Activated CD4-positive, alpha-beta T cell treated with anti-CD3 and anti-CD28 coated beads, Interleukin-10, Interleukin-2, amounts not matched to agents 100 ng/mL and 50 ng/mL, durations not matched to agents 16 hours and 8 hours (primary cell): ENCODE results near the gene TIE1.

ENCODE experiments used
- DNase-seq: peaks from one replicate; pipeline ENCODE4 v3.0.0-alpha.2; 2020

Gene TIE1

DNA sequence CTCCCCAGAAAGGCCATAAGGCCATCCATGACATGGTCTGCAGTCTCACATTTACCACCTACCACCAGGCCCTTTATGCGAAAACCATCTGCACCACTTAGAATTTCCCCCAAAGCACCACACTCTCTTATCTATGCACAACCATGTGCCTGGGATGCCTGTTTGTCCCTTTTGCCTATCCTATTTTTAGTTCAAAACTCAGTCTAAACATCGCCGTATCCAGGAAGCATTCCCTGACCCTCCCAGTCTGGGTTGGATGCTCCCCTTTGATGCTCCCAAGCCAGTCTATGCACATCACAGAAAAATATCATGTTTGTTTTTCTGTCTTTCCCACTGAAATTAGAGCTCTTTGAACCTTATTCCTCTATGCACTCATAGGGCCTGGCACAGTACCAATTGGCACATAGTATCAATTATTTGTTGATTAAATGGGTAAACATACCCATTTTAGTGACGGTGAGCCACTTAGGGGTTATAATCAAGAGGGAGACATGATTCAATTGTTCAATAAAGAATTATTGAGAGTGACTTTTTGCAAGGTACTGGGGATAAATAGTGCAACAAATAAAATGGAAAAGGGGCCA is 43.6 kb downstream of the TIE1 start:
- DNase-seq = no peak

DNA sequence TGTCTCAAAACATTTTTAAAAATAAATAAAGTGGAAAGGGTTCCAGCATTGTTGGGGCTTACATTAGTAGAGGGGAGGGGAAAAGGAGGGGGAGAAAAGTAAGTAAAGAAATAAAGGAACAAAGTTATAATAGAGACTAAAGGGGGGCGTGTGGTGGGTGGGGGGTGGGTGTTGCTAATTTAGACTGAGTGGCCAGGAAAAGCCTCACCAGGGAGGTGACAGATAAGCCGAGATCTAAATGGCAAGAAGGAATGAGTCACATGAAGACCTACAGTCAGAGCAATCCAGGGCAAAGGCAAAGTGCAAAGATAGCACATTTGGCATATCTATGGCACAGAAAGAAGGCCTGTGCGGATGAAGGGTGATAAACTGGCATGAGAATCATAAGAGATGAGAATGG is 44.3 kb downstream of the TIE1 start:
- DNase-seq = no peak

GRCh38 chr1:43346636-43347035 is 45.9 kb downstream of the TIE1 start:
- no peak for DNase-seq

GRCh38 chr1:43348343-43348808 is 47.6 kb downstream of the TIE1 start:
- no peak for DNase-seq

GRCh38 chr1:43348809-43349593 is 48.2 kb downstream of the TIE1 start:
- DNase-seq = peak; percentile 58

DNA sequence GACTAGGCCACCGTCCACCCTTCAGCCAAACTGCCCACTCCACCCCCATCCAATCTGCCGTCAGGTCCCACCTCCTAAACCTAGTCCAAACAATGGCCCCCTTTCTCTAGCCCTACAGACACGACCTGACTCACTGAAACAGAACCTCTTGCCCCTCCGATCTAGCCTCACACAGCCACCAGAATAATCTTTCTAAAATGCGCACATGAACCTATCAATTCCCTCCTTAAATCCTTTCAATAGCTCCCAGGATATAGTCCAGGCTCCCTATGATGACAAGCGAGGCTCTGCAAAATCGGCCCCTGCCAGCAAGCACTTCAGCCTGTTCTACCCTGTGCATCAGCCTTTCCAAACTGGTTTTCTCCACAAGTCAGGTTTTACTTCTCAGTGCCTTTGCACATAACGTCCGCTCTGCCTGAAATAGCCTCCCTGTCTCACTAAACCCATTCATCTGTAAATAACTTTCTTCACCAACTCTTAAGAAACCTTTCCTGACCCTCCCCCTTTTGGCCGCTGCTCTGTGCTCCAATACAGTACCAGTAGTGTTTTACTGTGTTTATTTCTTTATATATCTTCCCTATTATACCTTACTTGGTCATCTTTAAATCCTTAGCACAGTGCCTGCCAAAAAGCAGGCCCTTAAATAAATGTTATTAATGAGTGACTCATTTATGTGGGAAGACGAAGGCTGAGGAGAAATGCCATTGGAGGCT is 49.0 kb downstream of the TIE1 start:
- DNase-seq = no peak

DNA sequence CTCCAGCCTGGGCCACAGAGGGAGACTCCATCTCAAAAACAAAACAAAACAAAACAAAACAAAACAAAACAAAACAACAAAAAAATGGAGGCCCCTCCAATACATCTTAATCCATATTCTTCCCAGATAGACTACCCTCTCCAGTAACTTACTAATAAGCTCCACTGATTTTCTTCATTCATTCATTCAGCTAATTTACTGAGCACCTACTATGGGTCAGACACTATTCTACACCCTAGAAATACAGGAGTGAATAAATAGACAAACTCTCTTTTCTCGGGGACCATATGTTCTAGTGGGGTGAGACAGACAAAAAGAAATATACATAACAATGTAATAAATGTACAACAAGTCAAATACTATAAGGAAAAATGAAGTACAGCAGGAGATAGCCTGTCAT is 50.2 kb downstream of the TIE1 start:
- DNase-seq = no peak

DNA sequence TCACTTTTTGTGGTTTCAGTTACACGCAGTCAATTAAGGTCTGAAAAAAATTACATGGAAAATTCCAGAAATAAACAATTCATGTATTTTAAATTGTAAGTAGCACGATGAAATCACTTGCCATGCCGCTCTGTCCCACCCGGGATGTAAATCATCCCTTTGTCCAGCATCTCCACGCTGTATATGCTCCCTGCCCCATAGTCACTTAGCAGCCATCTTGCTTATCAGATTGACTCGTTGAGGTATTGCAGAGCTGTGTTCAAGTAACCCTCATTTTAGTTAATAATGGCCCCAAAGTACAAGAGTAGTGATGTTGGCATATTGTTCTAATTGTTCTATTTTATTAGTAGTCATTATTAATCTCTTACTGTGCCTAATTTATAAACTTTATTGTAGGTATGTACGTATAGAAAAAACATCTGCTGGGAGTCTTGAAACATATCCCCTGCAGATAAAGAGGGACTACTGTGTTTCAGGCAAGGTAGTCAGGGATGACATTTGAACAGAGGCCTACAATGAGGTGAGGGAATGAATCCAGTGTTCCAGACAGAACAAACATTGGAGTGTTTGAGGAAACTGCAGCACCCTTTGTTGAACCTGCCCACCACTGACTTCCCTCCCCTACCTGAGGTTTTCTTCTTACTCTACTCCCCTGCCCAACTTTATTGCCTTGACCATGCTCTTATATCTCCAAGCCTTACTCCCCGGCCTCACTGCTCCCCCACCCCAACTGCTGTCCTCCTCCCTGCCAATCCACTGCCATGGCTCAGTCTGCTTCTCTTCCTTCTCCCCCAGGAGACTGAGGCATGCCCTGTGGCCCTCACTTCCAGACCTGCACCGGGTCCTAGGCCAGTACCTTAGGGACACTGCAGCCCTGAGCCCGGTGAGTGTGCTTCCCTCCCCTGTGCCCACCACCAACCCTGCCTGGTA is 50.9 kb downstream of the TIE1 start:
- DNase-seq = no peak

GRCh38 chr1:43352351-43352705 is 51.5 kb downstream of the TIE1 start:
- DNase-seq = no peak

DNA sequence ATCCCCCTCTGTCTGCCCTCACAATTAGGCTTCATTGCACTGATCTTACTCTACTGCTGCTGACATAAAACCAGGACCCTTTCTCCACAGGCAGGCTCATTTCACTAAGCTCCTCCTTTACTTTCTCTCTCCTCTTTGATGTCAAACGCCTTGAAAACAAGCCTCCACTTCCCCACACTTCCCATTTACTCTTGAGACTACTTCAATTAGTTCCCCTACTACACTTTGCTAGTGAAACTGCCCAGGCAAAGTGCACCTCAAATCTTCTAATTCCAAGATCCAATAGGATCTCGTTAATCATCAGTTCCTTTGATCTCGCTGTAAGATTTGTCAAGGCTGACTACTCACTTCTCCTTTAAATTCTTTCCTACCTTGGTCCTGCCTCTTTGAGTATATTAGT is 52.1 kb downstream of the TIE1 start:
- DNase-seq = no peak

GRCh38 chr1:43354471-43354870 is 53.7 kb downstream of the TIE1 start:
- no peak for DNase-seq

DNA sequence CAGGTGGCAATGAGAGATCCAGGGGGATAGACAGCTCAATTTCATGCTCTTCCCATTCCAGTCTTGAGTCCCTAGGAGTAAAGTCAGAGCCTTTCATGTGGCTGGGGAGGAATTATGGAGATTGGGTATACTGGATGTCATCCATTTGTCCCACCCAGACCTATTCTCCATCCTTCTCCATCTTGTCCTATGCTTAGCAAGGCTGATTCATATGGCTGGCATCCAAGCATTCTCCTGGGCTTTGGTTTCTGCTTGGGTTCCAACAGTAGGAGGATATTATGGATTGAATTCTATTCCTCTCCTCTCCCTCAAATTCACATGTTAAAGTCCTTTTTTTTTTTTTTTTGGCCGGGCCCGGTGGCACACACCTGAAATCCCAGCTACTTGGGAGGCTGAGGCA is 54.2 kb downstream of the TIE1 start:
- no peak for DNase-seq

DNA sequence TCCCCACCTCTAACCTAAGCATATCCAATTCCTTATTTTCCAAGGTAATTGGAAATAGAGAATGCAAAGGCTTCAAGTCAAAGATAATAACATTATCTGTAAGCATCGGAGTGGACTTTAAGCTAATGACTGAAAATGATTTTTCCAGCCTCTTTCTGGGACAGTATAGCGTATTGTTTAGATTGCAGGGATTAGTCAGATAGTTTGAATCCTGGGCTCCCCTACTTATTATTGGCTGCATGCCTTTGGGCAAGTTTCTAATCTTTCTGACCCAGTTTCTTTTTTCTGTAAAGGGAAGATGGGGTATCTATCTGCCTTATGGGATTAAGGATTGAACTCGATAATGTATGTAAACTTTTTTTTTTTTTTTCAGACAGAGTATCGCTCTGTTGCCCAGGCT is 56.5 kb downstream of the TIE1 start:
- DNase-seq = no peak

GRCh38 chr1:43358121-43358745 is 57.5 kb downstream of the TIE1 start:
- DNase-seq = peak; percentile 36

GRCh38 chr1:43358746-43359693 is 58.2 kb downstream of the TIE1 start, which contains the start of gene CDC20:
CDC20 (plus strand) TSS chr1:43358981; CDS start chr1:43359216, 235 bp downstream.
- peak; percentile 100 for DNase-seq

DNA sequence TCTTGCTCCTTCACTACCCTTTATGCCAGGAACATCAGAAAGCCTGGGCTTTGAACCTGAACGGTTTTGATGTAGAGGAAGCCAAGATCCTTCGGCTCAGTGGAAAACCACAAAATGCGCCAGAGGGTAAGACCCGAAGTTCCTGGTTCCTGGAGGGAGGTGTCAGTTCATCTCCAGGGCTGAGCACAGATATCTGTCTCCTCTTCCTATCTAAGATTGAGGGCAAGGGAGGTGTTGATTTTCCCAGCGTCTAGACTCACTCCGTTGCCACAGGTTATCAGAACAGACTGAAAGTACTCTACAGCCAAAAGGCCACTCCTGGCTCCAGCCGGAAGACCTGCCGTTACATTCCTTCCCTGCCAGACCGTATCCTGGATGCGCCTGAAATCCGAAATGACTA is 58.9 kb downstream of the TIE1 start:
- DNase-seq = no peak

DNA sequence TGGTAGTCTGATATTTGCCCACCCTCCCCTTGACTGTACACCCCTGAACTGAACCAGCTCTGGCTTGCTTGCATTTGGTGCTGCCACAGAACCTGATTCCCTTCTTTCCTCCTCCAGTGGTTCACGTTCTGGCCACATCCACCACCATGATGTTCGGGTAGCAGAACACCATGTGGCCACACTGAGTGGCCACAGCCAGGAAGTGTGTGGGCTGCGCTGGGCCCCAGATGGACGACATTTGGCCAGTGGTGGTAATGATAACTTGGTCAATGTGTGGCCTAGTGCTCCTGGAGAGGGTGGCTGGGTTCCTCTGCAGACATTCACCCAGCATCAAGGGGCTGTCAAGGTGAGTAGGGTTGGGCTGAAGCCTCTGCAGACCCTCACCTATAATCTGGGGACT is 59.8 kb downstream of the TIE1 start:
- DNase-seq = no peak

- peak; percentile 45 for DNase-seq
These were observed 62.6 kb downstream of the TIE1 start for GRCh38 chr1:43363283-43363934.

DNA sequence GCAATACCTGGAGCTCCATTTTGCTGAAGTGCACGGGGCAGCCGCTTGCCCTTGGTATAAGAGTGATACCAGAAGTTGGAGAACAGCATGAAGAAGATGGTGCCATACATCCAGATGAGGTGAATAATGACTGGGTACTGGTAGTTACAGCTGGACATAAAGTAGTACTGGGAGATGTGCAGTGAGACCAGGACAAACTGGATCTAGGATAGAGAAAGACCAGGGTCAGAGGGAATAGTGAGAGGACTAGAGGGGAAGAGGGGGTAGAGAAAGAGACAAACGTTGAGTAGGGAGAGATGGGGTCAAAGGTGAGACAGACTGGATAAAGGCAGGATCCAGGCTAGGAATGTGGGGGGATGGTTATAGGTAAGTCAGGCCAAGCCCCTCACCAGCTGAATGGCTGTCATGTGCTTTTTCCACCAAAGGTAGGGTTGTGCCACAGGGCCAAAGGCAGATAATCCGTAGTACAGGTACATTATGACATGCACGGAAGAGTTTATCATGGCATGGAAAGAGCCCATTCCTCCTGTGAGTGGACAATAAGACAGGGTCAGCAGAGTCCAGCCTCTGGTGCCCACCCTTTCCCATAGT is 63.2 kb downstream of the TIE1 start:
- DNase-seq = no peak

- no peak for DNase-seq
These were observed 64.9 kb downstream of the TIE1 start for GRCh38 chr1:43365678-43366077.
